Liver (tissue), 9 donors: ENCODE data around the gene ERP44. TPM values are rescaled to one million over a fixed set of nuclear protein-coding genes. Genes with fewer than 3 reads are reported as not detected.

ENCODE experiments used
- DNase-seq: peaks from one replicate; pipeline ENCODE4 v3.0.0-alpha.2; 2017; ENCODE audit warnings: low spot score
- H3K27ac ChIP-seq, 2 donors: one replicate each; pipeline ENCODE4 v1.7.0; 2013; ENCODE audit warnings: inconsistent platforms in 2 of 2, low read length in 2 of 2, control low read depth in 1 of 2, low read depth in 1 of 2, mild to moderate bottlenecking in 1 of 2
- H3K27me3 ChIP-seq, 4 donors: one replicate each; pipeline versions ENCODE4 v1.6.1 to v1.7.0; 2013; ENCODE audit warnings: low read length in 3 of 4, inconsistent platforms in 1 of 4, mild to moderate bottlenecking in 1 of 4, moderate library complexity in 1 of 4; ENCODE audit not compliant: control insufficient read depth in 4 of 4, insufficient read depth in 4 of 4
- H3K36me3 ChIP-seq, 4 donors: one replicate each; pipeline versions ENCODE4 v1.6.1 to v1.7.0; 2013; ENCODE audit warnings: low read length in 3 of 4, mild to moderate bottlenecking in 3 of 4, low read depth in 1 of 4, moderate library complexity in 1 of 4; ENCODE audit not compliant: control insufficient read depth in 4 of 4, insufficient read depth in 3 of 4
- H3K4me1 ChIP-seq, 4 donors: one replicate each; pipeline versions ENCODE4 v1.6.1 to v1.7.0; 2013; ENCODE audit warnings: low read length in 3 of 4, mild to moderate bottlenecking in 3 of 4, moderate library complexity in 1 of 4; ENCODE audit not compliant: control insufficient read depth in 4 of 4, insufficient read depth in 4 of 4
- H3K4me3 ChIP-seq, 3 donors: one replicate each; pipeline versions ENCODE4 v1.6.1 to v1.7.0; 2013; ENCODE audit warnings: low read length in 3 of 3, control low read depth in 1 of 3, low read depth in 1 of 3, mild to moderate bottlenecking in 1 of 3
- H3K9ac ChIP-seq, 2 donors: one replicate each; pipeline ENCODE4 v1.7.0; 2013; ENCODE audit warnings: low read length in 2 of 2, mild to moderate bottlenecking in 2 of 2, moderate library complexity in 2 of 2, control low read depth in 1 of 2, low read depth in 1 of 2
- H3K9me3 ChIP-seq, 4 donors: one replicate each; pipeline versions ENCODE4 v1.6.1 to v1.7.0; 2013; ENCODE audit warnings: low read length in 3 of 4; ENCODE audit not compliant: control insufficient read depth in 4 of 4
- ATF3 ChIP-seq: IDR thresholded peaks from 2 replicates; pipeline ENCODE4 v1.6.1; 2016; ENCODE audit warnings: antibody characterized with exemption
- CTCF ChIP-seq: fragments of 150-350 bp; IDR thresholded peaks from 2 replicates; pipeline ENCODE4 v1.5.1; 2017; ENCODE audit warnings: improper control_type of control experiment, low read depth, low read length; ENCODE audit not compliant: missing input control
- FOXA1 ChIP-seq: IDR thresholded peaks from 2 replicates; pipeline ENCODE4 v1.6.1; 2016; ENCODE audit warnings: antibody characterized with exemption
- FOXA2 ChIP-seq: IDR thresholded peaks from 2 replicates; pipeline ENCODE4 v1.6.1; 2016; ENCODE audit warnings: antibody characterized with exemption
- GABPA ChIP-seq, 2 donors: IDR thresholded peaks in 1 of 2; conservative IDR thresholded peaks in 1 of 2; 2 replicates each; pipeline ENCODE4 v1.6.1; 2016; ENCODE audit warnings: antibody characterized with exemption in 2 of 2, mild to moderate bottlenecking in 1 of 2, moderate library complexity in 1 of 2
- HNF4A ChIP-seq, 2 donors: conservative IDR thresholded peaks; 2 replicates each; pipeline ENCODE4 v1.6.1; 2016; ENCODE audit warnings: antibody characterized with exemption in 2 of 2, mild to moderate bottlenecking in 2 of 2
- HNF4G ChIP-seq: IDR thresholded peaks from 2 replicates; pipeline ENCODE4 v1.6.1; 2016; ENCODE audit warnings: antibody characterized with exemption
- JUND ChIP-seq, 2 donors: IDR thresholded peaks; 2 replicates each; pipeline ENCODE4 v1.6.1; 2016; ENCODE audit warnings: antibody characterized with exemption in 2 of 2
- MAX ChIP-seq: IDR thresholded peaks from 2 replicates; pipeline ENCODE4 v1.6.1; 2016; ENCODE audit warnings: antibody characterized with exemption
- NR2F2 ChIP-seq: IDR thresholded peaks from 2 replicates; pipeline ENCODE4 v1.6.1; 2016; ENCODE audit warnings: antibody characterized with exemption
- RAD21 ChIP-seq, 2 donors: IDR thresholded peaks; 2 replicates each; pipeline ENCODE4 v1.6.1; 2016; ENCODE audit warnings: antibody characterized with exemption in 2 of 2, mild to moderate bottlenecking in 2 of 2
- REST ChIP-seq: IDR thresholded peaks from 2 replicates; pipeline ENCODE4 v1.6.1; 2016; ENCODE audit warnings: antibody characterized with exemption, mild to moderate bottlenecking
- RXRA ChIP-seq, 2 donors: IDR thresholded peaks; 2 replicates each; pipeline ENCODE4 v1.6.1; 2017 to 2018; ENCODE audit warnings: antibody characterized with exemption in 2 of 2, mild to moderate bottlenecking in 1 of 2
- SP1 ChIP-seq: IDR thresholded peaks from 2 replicates; pipeline ENCODE4 v1.6.1; 2018; ENCODE audit warnings: antibody characterized with exemption, mild to moderate bottlenecking
- YY1 ChIP-seq: IDR thresholded peaks from 2 replicates; pipeline ENCODE4 v1.6.1; 2016; ENCODE audit warnings: antibody characterized with exemption, mild to moderate bottlenecking
- ZBTB33 ChIP-seq: IDR thresholded peaks from 2 replicates; pipeline ENCODE4 v1.6.1; 2016; ENCODE audit warnings: antibody characterized with exemption
- WGBS: extraction: QIAGEN DNeasy Blood & Tissue Kit; methylation state at CpG from one replicate; pipeline ENCODE4 v1.1.7; 2013; 5-methylcytosine and 5-hydroxymethylcytosine counted together
- polyA plus RNA-seq, 2 donors: library from polyadenylated mRNA; stranded (reverse) in 1 of 2; unstranded in 1 of 2; fragments of 200-250 nt in 1 of 2; fragments of >200 nt in 1 of 2; fragmentation: Nextera tagmentation in 1 of 2; extraction: Ambion mirVana in 1 of 2; gene quantifications; one replicate each; pipeline versions ENCODE4 v1.2.1 to v1.2.3, GENCODE V29; 2013 to 2015
- total RNA-seq, 2 donors: library from RNA; depleted of rRNA; stranded (reverse); fragments of >200 nt; gene quantifications; one replicate each; pipeline ENCODE4 v1.2.3, GENCODE V29; 2014
- donor health status: healthy.
- donor health status: healthy.
- donor health status: healthy.
- donor health status: healthy.
- donor health status: healthy.

Gene ERP44
- total and polyA plus RNA-seq, 4 donors: 13.0 to 26.8 (median 19.3) TPM

GRCh38 chr9:99948482-99948881 is 150.3 kb downstream of the ERP44 start:
- WGBS: 93% methylated on average over 2 of the region's 2 CpGs
- H3K27me3 ChIP-seq: no peaks in the 10 kb centered on the region

GRCh38 chr9:99947395-99947794 is 151.4 kb downstream of the ERP44 start:
- peaks cover 0 to 8% (median 4%) of the 10 kb centered on the region in 4 donors for H3K36me3 ChIP-seq
- DNase-seq: no peak
- no peaks in the 10 kb centered on the region for H3K9me3 ChIP-seq
- 84% methylated on average over 3 of the region's 3 CpGs for WGBS
- no peaks in the 10 kb centered on the region for H3K27me3 ChIP-seq
- no peak overlapping the region for H3K27ac ChIP-seq
- no peak overlapping the region for H3K9ac ChIP-seq
- H3K4me1 ChIP-seq: no peaks in the 10 kb centered on the region
- H3K4me3 ChIP-seq: no peak overlapping the region
- no peak for TF ChIP-seq REST
- TF ChIP-seq RAD21 (IDR thresholded peaks at IDR 0.05): no peak
- TF ChIP-seq FOXA2: no peak
- TF ChIP-seq NR2F2: no peak
- no peak for TF ChIP-seq ATF3
- no peak for TF ChIP-seq ZBTB33
- TF ChIP-seq FOXA1: no peak
- TF ChIP-seq MAX: no peak
- TF ChIP-seq GABPA (IDR thresholded peaks at IDR 0.05 in 1 of 2, conservative IDR thresholded peaks at IDR 0.05 in 1 of 2): no peak
- TF ChIP-seq JUND (IDR thresholded peaks at IDR 0.05): no peak
- no peak for TF ChIP-seq HNF4A (conservative IDR thresholded peaks at IDR 0.05)

More at GRCh38 chr9:99948482-99948881, 150.3 kb downstream of the ERP44 start:
- no peaks in the 10 kb centered on the region for H3K4me1 ChIP-seq
- H3K4me3 ChIP-seq: no peak overlapping the region
- H3K9me3 ChIP-seq: no peaks in the 10 kb centered on the region
- H3K27ac ChIP-seq: no peak overlapping the region
- no peak for DNase-seq
- no peak overlapping the region for H3K9ac ChIP-seq
- H3K36me3 ChIP-seq: peaks cover 0 to 10% (median 6%) of the 10 kb centered on the region in 4 donors
- TF ChIP-seq NR2F2: no peak
- TF ChIP-seq RXRA (IDR thresholded peaks at IDR 0.05): no peak
- TF ChIP-seq ZBTB33: no peak
- TF ChIP-seq JUND (IDR thresholded peaks at IDR 0.05): no peak
- no peak for TF ChIP-seq HNF4G
- no peak for TF ChIP-seq CTCF
- no peak for TF ChIP-seq SP1
- TF ChIP-seq MAX: no peak
- no peak for TF ChIP-seq FOXA1
- no peak for TF ChIP-seq YY1
